ENCODE data around the gene CYP24A1.

CYP24A1 gene

DNA sequence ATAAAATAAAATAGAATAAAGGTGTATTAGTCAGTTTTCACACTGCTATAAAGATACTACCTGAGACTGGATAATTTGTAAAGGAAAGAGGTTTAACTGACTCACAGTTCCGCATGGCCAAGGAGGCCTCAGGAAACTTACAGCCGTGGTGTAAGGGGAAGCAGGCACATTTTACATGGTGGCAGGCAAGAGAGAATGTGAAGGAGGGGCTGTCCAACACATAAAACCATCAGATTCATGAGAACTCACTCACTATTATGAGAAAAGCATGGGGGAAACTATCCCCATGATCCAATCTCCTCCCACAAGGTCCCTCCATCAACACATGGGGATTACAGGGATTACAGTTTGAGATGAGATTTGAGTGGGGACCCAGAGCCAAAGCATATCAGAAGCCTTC is 62.3 kb downstream of the CYP24A1 start:
- TF ChIP-seq, protein P1, sequence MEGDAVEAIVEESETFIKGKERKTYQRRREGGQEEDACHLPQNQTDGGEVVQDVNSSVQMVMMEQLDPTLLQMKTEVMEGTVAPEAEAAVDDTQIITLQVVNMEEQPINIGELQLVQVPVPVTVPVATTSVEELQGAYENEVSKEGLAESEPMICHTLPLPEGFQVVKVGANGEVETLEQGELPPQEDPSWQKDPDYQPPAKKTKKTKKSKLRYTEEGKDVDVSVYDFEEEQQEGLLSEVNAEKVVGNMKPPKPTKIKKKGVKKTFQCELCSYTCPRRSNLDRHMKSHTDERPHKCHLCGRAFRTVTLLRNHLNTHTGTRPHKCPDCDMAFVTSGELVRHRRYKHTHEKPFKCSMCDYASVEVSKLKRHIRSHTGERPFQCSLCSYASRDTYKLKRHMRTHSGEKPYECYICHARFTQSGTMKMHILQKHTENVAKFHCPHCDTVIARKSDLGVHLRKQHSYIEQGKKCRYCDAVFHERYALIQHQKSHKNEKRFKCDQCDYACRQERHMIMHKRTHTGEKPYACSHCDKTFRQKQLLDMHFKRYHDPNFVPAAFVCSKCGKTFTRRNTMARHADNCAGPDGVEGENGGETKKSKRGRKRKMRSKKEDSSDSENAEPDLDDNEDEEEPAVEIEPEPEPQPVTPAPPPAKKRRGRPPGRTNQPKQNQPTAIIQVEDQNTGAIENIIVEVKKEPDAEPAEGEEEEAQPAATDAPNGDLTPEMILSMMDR (conservative IDR thresholded peaks at IDR 0.05; ENCODE audit: low read length) = no peak
- DNase-seq (ENCODE audit: low read depth) = no peak
- H3K4me3 ChIP-seq (ENCODE audit: low read length) = no peak overlapping the region

DNA sequence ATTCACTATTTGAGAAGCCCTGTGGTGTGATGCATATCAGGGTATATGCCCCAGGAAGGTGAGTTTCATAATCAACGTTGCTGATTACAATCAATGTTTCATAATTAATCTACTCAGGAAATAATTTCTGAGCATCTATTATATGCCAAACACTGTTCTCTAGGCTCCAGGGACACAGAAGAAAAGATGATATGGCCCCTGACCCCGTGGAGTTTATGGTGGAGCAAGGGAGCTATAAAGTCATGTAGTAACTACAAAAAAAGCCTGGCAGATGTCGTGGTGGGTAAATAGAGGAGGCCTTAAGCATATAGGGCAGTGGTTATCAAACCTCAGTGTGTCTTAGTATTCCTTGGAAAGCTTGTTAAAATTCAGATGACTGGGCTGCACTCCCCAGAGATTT is 63.3 kb downstream of the CYP24A1 start:
- DNase-seq (ENCODE audit: low read depth) = no peak
- TF ChIP-seq, protein P1 (conservative IDR thresholded peaks at IDR 0.05; ENCODE audit: low read length) = no peak

DNA sequence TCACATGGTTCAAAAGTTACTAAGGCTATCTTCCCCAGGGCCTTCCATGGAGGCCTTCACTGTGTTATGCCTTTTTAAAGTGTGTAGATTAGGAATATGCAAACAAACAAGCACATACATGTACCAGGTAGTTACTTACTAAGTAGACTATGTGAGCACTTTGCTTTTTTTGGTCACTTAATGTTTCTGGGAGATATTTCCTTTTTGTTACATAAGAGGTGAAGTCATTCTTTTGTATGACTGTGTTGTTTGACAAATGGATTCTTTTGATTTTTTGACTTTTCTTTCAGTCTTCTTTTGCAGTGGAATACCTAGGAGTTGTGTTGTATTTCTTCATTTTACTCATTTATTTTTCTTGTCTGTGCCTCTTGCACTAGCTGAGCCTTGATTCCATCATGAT is 63.7 kb downstream of the CYP24A1 start:
- TF ChIP-seq, protein P1 (conservative IDR thresholded peaks at IDR 0.05; ENCODE audit: low read length) = no peak
- H3K4me3 ChIP-seq (ENCODE audit: low read length) = no peak overlapping the region
- no peak for DNase-seq (ENCODE audit: low read depth)

More for the DNA sequence above, 63.3 kb downstream of the CYP24A1 start:
- no peak overlapping the region for H3K4me3 ChIP-seq (ENCODE audit: low read length)

DNA sequence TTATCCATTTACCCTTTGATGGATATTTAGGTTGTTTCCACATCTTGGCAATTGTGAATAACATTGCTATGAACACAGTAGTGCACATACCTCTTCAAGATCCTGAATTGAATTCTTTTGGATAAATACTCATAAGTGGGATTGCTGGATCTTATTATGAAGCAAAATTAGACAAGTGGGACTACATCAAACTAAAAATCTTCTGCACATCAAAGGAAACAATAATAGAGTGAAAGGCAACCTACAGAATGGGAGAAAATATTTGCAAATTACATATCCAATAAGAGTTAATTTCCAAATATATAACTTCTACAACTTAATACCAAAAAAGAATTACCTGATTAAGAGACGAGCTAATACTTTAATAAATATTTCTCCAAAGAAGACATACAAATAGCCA is 65.0 kb downstream of the CYP24A1 start:
- TF ChIP-seq, protein P1 (conservative IDR thresholded peaks at IDR 0.05; ENCODE audit: low read length) = no peak
- H3K4me3 ChIP-seq (ENCODE audit: low read length) = no peak overlapping the region
- DNase-seq (ENCODE audit: low read depth) = no peak

DNA sequence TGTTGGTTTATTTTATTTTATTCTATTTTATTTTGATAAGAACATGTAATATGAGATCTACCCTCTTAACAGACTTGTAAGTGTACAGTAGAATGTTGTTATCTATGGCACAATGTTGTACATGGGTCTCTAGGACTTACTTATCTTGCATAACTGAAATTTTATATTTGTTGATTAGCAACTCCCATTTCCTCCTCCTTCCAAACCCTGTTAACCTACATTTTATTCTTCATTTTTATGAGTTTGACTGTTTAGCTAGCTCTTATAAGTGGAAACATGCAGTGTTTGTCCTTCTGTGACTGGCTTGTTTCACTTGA is 65.5 kb downstream of the CYP24A1 start:
- DNase-seq (ENCODE audit: low read depth) = no peak
- TF ChIP-seq, protein P1 (conservative IDR thresholded peaks at IDR 0.05; ENCODE audit: low read length) = no peak
- H3K4me3 ChIP-seq (ENCODE audit: low read length) = no peak overlapping the region

DNA sequence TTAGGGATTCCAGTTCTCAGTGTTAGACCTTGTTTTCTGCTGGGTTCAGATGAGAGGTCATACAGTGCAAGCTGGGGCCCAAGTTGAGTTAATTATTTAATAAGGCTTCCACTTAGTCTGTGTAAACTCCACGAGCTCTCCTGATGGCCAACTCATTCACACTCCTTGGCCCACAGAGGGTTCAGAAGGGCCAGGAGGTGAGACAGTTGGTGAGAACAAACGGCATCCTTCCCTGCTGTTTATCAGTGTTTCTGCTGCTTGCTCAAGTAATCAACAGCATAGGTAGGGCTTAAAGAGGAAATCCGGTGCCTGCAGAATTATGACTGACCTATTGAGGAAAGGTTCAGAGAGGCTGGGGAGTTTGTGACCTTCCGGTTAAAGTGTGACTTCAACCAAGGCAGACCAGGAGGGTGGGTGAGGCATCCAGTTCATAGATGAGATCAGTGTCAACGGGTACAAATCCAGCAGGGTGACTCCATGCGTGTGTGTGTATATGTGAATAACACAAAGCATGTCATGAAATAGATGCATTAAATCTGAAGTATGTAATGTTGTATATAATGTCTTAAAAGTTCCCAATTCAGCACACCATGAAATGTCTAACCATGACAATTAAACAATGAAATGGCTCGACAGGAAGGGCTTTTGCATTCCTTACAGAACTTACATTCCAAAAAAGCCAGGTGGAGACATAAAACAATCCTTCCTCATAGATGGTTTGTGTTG is 66.0 kb downstream of the CYP24A1 start:
- H3K4me3 ChIP-seq (ENCODE audit: low read length) = no peak overlapping the region
- no peak for DNase-seq (ENCODE audit: low read depth)
- TF ChIP-seq, protein P1 (conservative IDR thresholded peaks at IDR 0.05; ENCODE audit: low read length) = no peak

DNA sequence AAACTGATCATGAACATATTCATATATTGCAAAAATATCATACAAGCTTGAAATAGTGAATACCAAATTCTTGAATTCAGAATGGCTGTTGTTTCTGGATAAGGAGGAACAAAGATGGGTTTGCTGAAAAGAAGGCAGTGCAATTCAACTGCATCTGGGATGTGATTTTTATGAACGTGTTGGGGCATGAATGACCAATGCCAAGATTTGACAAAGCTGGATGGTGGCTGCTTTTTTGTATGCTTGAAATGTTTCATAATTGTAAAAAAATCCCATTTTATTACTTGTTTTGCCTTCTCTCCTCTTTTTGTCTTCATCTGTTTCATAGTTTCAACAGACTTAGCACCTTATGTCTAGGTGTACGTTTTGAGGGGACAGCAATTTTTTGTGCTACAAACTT is 66.6 kb downstream of the CYP24A1 start:
- H3K4me3 ChIP-seq (ENCODE audit: low read length) = no peak overlapping the region
- no peak for DNase-seq (ENCODE audit: low read depth)
- TF ChIP-seq, protein P1 (conservative IDR thresholded peaks at IDR 0.05; ENCODE audit: low read length) = no peak
